ENCODE results near the gene CEP55. TPM values are rescaled to one million over a fixed set of nuclear protein-coding genes. Genes with fewer than 3 reads are reported as not detected.
"Not testable (repeated sequence)": the region's sequence is repeated elsewhere in the genome, so short reads cannot be mapped to it uniquely, and the experiment has no call there.

The CEP55 gene
- total and polyA plus RNA-seq, 11 donors, result 0.19 to 7.3 (median 0.73) TPM; not detected in 5

- TF ChIP-seq, protein P1, sequence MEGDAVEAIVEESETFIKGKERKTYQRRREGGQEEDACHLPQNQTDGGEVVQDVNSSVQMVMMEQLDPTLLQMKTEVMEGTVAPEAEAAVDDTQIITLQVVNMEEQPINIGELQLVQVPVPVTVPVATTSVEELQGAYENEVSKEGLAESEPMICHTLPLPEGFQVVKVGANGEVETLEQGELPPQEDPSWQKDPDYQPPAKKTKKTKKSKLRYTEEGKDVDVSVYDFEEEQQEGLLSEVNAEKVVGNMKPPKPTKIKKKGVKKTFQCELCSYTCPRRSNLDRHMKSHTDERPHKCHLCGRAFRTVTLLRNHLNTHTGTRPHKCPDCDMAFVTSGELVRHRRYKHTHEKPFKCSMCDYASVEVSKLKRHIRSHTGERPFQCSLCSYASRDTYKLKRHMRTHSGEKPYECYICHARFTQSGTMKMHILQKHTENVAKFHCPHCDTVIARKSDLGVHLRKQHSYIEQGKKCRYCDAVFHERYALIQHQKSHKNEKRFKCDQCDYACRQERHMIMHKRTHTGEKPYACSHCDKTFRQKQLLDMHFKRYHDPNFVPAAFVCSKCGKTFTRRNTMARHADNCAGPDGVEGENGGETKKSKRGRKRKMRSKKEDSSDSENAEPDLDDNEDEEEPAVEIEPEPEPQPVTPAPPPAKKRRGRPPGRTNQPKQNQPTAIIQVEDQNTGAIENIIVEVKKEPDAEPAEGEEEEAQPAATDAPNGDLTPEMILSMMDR (IDR thresholded peaks at IDR 0.05), result peak; percentile 71 to 91 (median 83)
- TF ChIP-seq POLR2A (IDR thresholded peaks at IDR 0.05), result no peak
- Histone ChIP-seq H3K9me3 (no peaks in the 10 kb centered on the region), H3K4me3 (peak overlapping the region in 10 of 12 donors; percentile 0 to 47 (median 32)), H3K27ac (peak overlapping the region in 4 of 12 donors; percentile 7 to 51 (median 40)), H3K4me1 (peaks cover 0 to 15% (median 8%) of the 10 kb centered on the region in 12 donors), H3K27me3 (no peaks in the 10 kb centered on the region), H3K36me3 (no peaks in the 10 kb centered on the region)
- DNase-seq (peak in 4 of 5 donors; percentile 37 to 70 (median 42)), ATAC-seq (peak; percentile 81 to 90 (median 86))
- 53 to 58% (median 56%) methylated on average over 23 of the region's 23 CpGs for WGBS, 4 donors
- intact Hi-C loops (cut with DNase I), result loop anchor here in 2 of 10 donors (5.0 to 10.0 kb wide), 3 partner anchors 136 to 313 kb away; no protein-coding TSS in a partner anchor
Observed at GRCh38 chr10:93541402-93542357, 45.3 kb downstream of the CEP55 start.

DNA sequence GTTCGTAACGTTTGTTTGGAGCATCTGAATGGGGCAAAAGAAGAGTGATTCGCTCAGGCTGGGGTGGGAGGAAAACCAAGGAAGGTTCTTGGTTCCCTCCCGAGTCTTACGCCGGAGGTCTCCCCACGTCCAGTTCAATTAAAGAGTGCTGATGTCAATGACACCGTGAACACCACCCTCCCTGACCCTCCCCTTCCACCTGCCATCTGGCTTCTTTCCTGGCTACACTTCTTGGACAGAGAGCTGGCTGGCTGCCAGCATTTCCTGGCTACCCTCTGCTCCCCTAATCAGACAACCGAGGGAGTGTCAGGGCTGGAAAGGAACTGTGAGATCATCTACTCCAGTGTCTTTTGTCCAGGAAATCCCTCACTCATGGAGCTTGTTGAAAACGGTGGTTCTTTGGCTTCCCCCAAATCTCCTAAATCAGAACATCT, 46.0 kb downstream of the CEP55 start:
- Histone ChIP-seq H3K9me3 (no peaks in the 10 kb centered on the region), H3K36me3 (no peaks in the 10 kb centered on the region), H3K27ac (peak overlapping the region in 4 of 12 donors; percentile 7 to 51 (median 40)), H3K4me1 (peaks cover 0 to 15% (median 8%) of the 10 kb centered on the region in 12 donors), H3K27me3 (no peaks in the 10 kb centered on the region), H3K4me3 (peak overlapping the region in 10 of 12 donors; percentile 0 to 47 (median 32))
- intact Hi-C loops (cut with DNase I), result loop anchor here in 2 of 10 donors (5.0 to 10.0 kb wide), 3 partner anchors 135 to 312 kb away; no protein-coding TSS in a partner anchor
- ATAC-seq (peak; percentile 90 to 98 (median 98)), DNase-seq (peak; percentile 63 to 84 (median 76))
- TF ChIP-seq, protein P1 (IDR thresholded peaks at IDR 0.05), result peak in 1 of 12 donors; percentile 5
- no peak for TF ChIP-seq POLR2A (IDR thresholded peaks at IDR 0.05)
- WGBS, 4 donors, result 1 to 9% (median 3%) methylated on average over 10 of the region's 10 CpGs

GRCh38 chr10:93546995-93547394, 50.6 kb downstream of the CEP55 start:
- 82 to 91% (median 90%) methylated on average over 8 of the region's 8 CpGs for WGBS, 4 donors
- H3K27ac ChIP-seq, H3K27me3 ChIP-seq, ATAC-seq, H3K4me3 ChIP-seq, H3K9me3 ChIP-seq, DNase-seq, H3K36me3 ChIP-seq: not testable (repeated sequence)
- intact Hi-C loops (cut with DNase I), result loop anchor here in 1 of 10 donors (10.0 kb wide), 1 partner anchor 308 kb away; no protein-coding TSS in a partner anchor
- peaks cover 0 to 12% (median 7%) of the 10 kb centered on the region in 12 donors for H3K4me1 ChIP-seq

DNA sequence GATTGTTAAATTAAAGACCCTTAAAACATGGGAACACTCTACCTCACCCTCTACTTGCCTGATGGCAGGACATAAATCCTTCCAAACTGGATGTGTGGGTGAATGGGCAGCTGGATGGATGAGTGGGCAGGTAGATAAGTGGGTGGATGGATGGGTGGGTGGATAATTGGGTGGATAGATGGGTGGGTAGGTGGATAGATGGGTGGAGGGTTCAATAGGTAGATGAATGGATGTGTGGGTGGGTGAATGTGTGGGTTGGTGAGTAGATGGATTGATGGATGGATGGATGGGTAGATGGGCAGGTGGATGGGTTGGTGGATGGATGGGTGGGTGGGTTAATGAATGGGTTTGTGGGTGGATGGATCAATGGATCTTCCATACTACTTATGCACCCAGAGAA, 51.1 kb downstream of the CEP55 start:
- H3K4me3 ChIP-seq, result no peak overlapping the region
- ATAC-seq, result no peak
- no peaks in the 10 kb centered on the region for H3K27me3 ChIP-seq
- no peak for DNase-seq
- H3K36me3 ChIP-seq, result no peaks in the 10 kb centered on the region
- intact Hi-C loops (cut with DNase I), result loop anchor here in 1 of 10 donors (10.0 kb wide), 1 partner anchor 307 kb away; no protein-coding TSS in a partner anchor
- H3K27ac ChIP-seq, result no peak overlapping the region
- no peak for TF ChIP-seq POLR2A (IDR thresholded peaks at IDR 0.05)
- TF ChIP-seq, protein P1 (IDR thresholded peaks at IDR 0.05), result no peak
- peaks cover 0 to 7% (median 3%) of the 10 kb centered on the region in 12 donors for H3K4me1 ChIP-seq
- H3K9me3 ChIP-seq, result no peaks in the 10 kb centered on the region
